HG03039 (cell line): ENCODE data around the gene CHRNA1.

ENCODE experiments used
- ATAC-seq: cut with Tn5 transposase; IDR thresholded peaks from one replicate; pipeline ENCODE4 v1.9.1; 2021; ENCODE audit warnings: mild to moderate bottlenecking, moderate library complexity; ENCODE audit not compliant: unreplicated experiment

The CHRNA1 gene

GRCh38 chr2:174764280-174765255 lies at the start of gene CHRNA1:
Gene CHRNA1 (minus strand): TSS chr2:174764472. CDS start chr2:174764394, 78 bp downstream.
- peak; percentile 49 for ATAC-seq

DNA sequence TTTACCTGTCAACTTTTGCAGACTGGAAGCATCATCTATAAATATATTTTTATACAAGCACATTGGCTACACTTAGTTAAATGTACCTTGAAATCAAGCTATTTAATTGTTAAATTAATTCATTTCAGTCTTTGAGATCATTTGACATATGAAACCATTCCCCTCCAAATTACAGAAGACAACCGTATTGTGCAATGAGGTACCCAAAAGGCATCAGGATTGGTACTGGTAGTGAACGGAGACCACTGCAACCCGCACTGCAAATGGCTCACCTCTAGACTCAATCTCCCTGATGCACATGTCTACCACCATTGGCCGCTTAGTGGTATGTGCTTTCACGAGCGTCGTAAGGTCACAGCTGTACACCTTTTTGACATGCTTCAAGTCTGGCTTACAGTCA lies 47.8 kb upstream of the CHRNA1 start:
- ATAC-seq, result no peak

GRCh38 chr2:174807931-174808330 lies 43.7 kb upstream of the CHRNA1 start:
- no peak for ATAC-seq

GRCh38 chr2:174805803-174806202 lies 41.5 kb upstream of the CHRNA1 start:
- ATAC-seq, result no peak

DNA sequence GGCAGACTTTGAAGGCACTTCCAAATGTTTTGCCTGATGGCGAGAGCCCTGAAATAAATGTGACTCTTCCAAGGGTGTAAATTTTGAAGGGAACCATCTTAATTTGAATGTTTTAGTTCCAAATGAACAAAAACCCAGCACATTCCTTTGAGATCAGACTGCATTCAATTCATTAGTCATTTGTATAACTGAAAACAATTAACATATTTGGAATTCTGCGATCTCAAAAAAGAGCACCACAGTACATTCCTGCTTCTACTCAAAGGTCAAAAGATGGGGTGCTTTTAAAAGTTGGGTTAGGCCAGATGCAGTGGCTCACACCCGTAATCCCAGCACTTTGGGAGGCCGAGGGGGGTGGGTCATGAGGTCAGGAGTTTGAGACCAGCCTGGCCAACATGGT lies 38.2 kb upstream of the CHRNA1 start:
- no peak for ATAC-seq

GRCh38 chr2:174800436-174801205 lies 36.3 kb upstream of the CHRNA1 start:
- ATAC-seq, result no peak

DNA sequence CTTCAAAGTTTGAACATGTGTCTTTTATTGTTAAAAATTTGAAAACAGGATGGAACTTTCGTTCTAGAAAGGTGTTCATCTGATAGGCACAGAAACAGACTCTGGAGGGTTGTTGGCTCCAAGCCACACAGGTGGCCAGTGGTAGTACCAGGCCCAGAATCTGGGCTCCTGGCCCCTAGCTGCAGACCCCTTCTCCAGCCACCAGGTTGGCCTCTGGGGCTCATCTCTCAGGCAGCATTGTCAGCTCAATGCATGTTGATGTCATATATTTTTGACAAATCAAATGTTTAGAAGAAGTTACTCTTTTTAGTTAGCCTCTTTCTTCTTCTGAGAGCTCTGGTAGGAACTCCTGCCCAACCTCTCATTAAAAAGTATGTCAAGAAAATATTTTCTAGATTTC lies 34.5 kb upstream of the CHRNA1 start:
- ATAC-seq, result no peak

GRCh38 chr2:174797781-174798276 lies 33.6 kb upstream of the CHRNA1 start:
- no peak for ATAC-seq

GRCh38 chr2:174796319-174796771 lies 32.1 kb upstream of the CHRNA1 start:
- no peak for ATAC-seq

DNA sequence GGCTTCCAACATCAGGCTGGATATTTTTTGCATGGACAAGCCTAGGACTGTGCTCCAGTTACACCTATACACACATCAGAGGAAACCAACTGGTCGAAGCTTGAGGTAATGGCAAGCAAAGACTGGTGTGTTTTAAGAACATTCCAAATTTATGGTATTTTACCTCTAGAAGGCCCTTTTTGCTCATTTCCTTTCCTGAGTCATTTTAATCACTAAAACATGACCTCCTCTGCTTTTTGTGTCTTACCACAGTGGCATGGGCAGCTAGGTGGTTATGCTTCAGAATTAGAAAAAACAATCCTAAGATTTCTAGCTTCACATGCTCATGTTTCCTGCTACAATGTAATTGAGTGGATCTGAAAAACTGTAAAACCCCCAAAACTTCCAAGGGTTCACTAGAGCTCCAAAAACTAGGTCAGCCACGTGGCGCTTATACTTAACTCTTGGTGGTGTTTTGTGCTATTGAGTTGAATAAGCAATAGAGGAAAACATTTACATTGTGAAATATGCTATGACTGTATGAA lies 30.6 kb upstream of the CHRNA1 start:
- no peak for ATAC-seq

GRCh38 chr2:174792309-174793025 lies 28.2 kb upstream of the CHRNA1 start:
- no peak for ATAC-seq

DNA sequence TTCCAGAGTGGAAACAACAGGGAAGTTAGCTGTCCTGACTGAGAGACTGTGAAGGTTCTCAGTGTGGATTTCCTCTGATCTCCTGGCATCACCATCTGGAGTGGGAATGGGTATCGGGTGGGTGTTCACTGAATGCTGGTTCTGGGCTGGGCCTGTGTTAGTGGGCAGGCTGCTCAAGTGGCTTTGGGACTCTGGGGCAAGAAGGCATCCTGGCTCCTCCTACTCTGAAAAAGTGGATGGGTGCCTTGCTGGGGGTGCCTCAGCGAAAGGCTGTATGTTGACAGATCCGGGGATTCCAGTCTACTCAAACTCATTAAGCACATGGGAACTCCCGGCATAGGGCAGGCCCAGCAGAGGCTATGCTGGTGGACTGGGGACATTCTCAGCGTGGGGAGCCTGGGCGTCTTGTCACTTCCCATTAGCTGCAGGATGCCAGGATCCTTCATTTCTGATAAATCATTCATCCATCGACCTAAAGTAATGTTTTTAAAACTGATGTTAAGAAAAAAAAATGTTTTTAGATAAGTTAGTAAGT lies 27.5 kb upstream of the CHRNA1 start:
- no peak for ATAC-seq

DNA sequence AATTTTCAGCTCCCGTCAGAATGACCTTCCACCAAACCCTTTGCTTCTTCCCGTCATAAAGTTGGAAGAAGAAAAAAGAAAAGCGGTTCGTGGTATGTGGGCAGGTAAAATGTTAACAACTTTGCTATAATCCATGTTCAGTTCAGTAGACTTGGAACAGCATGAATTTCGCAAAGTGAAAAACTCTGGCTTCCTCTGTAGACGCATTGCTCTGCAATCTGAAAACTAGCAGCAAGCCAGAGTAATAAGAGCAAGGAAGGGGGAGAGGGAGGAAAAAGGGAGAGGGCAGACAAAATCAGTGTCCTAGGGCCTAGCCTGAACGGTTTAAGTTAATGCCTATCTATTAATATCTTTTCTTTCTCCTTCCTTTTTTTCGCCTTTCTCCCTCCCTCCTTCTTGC lies 26.7 kb upstream of the CHRNA1 start:
- no peak for ATAC-seq

DNA sequence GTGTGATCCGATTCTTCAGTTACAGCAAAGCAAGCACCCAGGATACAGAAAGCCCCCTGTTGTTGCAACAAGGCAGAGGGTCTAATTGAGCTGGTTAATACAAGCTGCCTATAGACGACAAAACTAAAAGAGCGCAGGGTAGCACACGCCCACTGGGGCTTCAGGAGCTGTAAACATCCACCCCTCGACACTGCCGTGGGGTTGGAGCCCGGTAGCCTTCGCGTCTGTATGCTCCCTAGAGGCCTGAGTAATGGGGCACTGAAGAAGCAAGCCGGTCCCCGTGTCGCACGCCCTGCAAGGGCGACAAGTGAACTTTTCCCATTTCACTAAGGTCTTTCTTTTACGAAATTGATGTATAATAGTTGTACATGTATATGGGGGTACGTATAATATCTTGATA lies 24.7 kb upstream of the CHRNA1 start:
- ATAC-seq, result no peak

- no peak for ATAC-seq
These were observed 24.1 kb upstream of the CHRNA1 start for GRCh38 chr2:174788291-174788929.

DNA sequence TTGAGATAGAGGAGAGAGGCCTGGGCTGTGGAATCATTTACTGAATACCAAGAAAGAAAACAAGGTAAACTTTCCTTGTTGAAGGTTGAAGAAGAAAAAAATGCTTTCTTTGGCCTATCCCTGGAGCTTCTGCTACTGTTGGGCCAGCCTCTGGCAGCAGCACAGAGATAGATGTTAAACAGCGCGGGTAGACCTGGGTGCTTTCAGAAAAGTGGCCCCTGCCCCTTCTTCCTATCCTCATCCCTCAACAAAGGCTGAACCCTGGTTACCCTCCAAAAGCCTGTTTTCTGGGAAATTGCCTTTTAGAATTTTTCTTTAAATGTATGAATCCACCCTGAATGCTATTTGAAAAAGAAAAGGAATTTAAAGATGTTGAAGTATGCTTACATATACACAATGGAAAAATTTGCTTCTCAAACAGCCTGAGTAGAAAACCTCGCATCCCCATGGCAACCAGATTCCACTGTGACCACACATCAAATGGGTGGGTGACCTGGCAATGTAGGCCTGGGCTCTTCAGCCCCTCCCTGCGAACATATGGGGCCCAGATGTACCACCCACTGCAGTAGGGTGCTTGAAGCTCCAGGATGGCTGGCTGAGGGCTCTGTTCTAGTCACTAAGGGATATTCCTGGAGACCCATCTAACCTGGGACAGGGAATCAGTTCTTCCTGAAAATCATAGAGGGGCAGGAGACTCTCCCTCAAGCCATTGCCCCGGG lies 23.4 kb upstream of the CHRNA1 start:
- no peak for ATAC-seq

DNA sequence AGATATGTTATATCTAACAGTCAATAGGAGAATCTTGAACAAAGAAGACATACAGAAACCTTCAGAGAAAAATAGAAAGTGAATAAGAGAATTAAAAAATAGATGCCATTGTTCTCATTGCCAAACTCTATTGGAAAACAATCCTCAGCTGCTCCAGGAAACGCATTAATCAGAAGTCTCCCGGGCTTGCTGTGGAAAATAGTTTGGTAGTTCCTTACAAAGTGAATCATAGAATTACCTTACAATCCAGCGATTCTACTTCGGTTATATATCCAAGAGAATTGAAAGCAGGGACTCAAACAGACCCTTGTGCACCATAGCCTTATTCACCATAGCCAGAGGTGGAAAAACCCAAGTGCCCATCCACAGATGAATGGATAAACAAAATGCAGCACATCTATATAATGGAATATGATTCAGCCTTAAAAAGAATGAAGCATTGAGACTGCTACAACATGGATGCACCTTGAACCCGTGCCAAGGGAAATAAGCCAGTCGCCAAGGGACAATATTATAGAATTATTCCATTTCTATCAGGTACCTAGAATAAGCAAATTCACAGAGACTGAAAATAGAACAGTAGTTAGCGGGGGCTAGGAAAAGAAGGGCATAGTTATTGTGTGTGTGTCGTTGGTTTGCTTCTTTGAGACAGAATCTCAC lies 21.9 kb upstream of the CHRNA1 start:
- no peak for ATAC-seq

- no peak for ATAC-seq
These were observed 21.2 kb upstream of the CHRNA1 start for GRCh38 chr2:174785481-174785880.

DNA sequence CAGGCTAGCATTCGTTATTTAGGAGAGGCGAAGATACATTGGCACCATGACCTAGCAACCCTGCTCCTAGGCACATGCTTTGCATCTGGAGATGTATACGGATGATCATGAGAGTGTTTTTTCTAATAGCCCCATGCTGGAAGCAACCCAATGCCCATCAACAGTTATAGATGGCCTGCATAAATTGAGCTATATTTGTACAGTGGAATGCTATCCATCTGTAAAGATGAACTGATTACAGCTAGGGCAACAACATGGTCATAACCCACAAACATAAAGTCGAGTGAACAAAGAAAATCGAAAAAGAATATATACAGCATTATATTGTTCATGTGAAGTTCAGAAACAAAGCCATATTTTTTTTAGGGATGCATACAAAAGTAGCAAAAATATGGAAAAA lies 20.6 kb upstream of the CHRNA1 start:
- no peak for ATAC-seq
